Measurements from ENCODE around the gene CRKL.
A peak's percentile ranks its signal among the peaks of the same experiment; 100 is the strongest.
"Not testable (repeated sequence)": the region's sequence is repeated elsewhere in the genome, so short reads cannot be mapped to it uniquely, and the experiment has no call there.

CRKL gene

GRCh38 chr22:20970939-20971657 lies 53.9 kb downstream of the CRKL start:
- no peak for DNase-seq

- not testable (repeated sequence) for DNase-seq
These were observed 54.9 kb downstream of the CRKL start for GRCh38 chr22:20972014-20972694.

GRCh38 chr22:20972933-20973577 lies 55.8 kb downstream of the CRKL start:
- DNase-seq, result no peak

- DNase-seq, result no peak
These were observed 56.6 kb downstream of the CRKL start for GRCh38 chr22:20973634-20974286.

- DNase-seq, result no peak
These were observed 57.2 kb downstream of the CRKL start for GRCh38 chr22:20974336-20974955.

- DNase-seq, result no peak
These were observed 58.5 kb downstream of the CRKL start for GRCh38 chr22:20975541-20976290.

GRCh38 chr22:20976291-20976877 lies 59.2 kb downstream of the CRKL start:
- no peak for DNase-seq

- no peak for DNase-seq
These were observed 59.8 kb downstream of the CRKL start for GRCh38 chr22:20977019-20977418.

- no peak for DNase-seq
These were observed 60.4 kb downstream of the CRKL start for GRCh38 chr22:20977516-20978170.

- DNase-seq, result no peak
These were observed 61.2 kb downstream of the CRKL start for GRCh38 chr22:20978419-20978818.

GRCh38 chr22:20979243-20979809 lies 62.1 kb downstream of the CRKL start:
- no peak for DNase-seq

- no peak for DNase-seq
These were observed 62.8 kb downstream of the CRKL start for GRCh38 chr22:20979940-20980453.

- no peak for DNase-seq
These were observed 63.3 kb downstream of the CRKL start for GRCh38 chr22:20980523-20980922.

- no peak for DNase-seq
These were observed 63.9 kb downstream of the CRKL start for GRCh38 chr22:20980938-20981722.

GRCh38 chr22:20981787-20982562 lies 64.8 kb downstream of the CRKL start, which contains the start of gene LZTR1:
Gene LZTR1, plus strand, starts transcription at chr22:20982297. Its CDS starts 75 bp downstream, at chr22:20982372.
- peak; percentile 92 for DNase-seq

GRCh38 chr22:20982563-20982882 lies 65.3 kb downstream of the CRKL start:
- DNase-seq, result no peak

GRCh38 chr22:20983081-20983771 lies 66.0 kb downstream of the CRKL start:
- DNase-seq, result no peak

- no peak for DNase-seq
These were observed 68.5 kb downstream of the CRKL start for GRCh38 chr22:20985720-20986119.
